HG03571 (cell line): ENCODE measurements around the gene BPIFB4.

Source experiments
- ATAC-seq: cut with Tn5 transposase; IDR thresholded peaks from one replicate; pipeline ENCODE4 v1.9.1; 2021; ENCODE audit not compliant: unreplicated experiment

The BPIFB4 gene

GRCh38 chr20:33061658-33062028 lies 17.8 kb upstream of the BPIFB4 start:
- ATAC-seq = no peak

- no peak for ATAC-seq
These were observed 17.2 kb upstream of the BPIFB4 start for GRCh38 chr20:33062105-33062824.

- no peak for ATAC-seq
These were observed 16.7 kb upstream of the BPIFB4 start for GRCh38 chr20:33062825-33063149.

- ATAC-seq = no peak
These were observed 16.2 kb upstream of the BPIFB4 start for GRCh38 chr20:33063271-33063670.

- no peak for ATAC-seq
These were observed 14.7 kb upstream of the BPIFB4 start for GRCh38 chr20:33064572-33065287.

- no peak for ATAC-seq
These were observed 13.7 kb upstream of the BPIFB4 start for GRCh38 chr20:33065785-33066184.

- ATAC-seq = no peak
These were observed 11.6 kb upstream of the BPIFB4 start for GRCh38 chr20:33067806-33068205.

- ATAC-seq = no peak
These were observed 11.0 kb upstream of the BPIFB4 start for GRCh38 chr20:33068251-33068939.

- ATAC-seq = no peak
These were observed 9.8 kb upstream of the BPIFB4 start for GRCh38 chr20:33069673-33070072.

GRCh38 chr20:33070111-33071053 lies 9.1 kb upstream of the BPIFB4 start:
- no peak for ATAC-seq

- ATAC-seq = no peak
These were observed 8.2 kb upstream of the BPIFB4 start for GRCh38 chr20:33071198-33071597.

- ATAC-seq = no peak
These were observed 7.1 kb upstream of the BPIFB4 start for GRCh38 chr20:33072362-33072761.

GRCh38 chr20:33072813-33073212 lies 6.6 kb upstream of the BPIFB4 start:
- ATAC-seq = no peak

GRCh38 chr20:33074675-33075074 lies 4.8 kb upstream of the BPIFB4 start:
- no peak for ATAC-seq

- ATAC-seq = no peak
These were observed 4.2 kb upstream of the BPIFB4 start for GRCh38 chr20:33075281-33075680.

- ATAC-seq = no peak
These were observed 2.6 kb upstream of the BPIFB4 start for GRCh38 chr20:33076662-33077372.

- ATAC-seq = no peak
These were observed 2.1 kb downstream of the BPIFB4 start for GRCh38 chr20:33081411-33082154.

- no peak for ATAC-seq
These were observed 3.1 kb downstream of the BPIFB4 start for GRCh38 chr20:33082546-33082945.

- no peak for ATAC-seq
These were observed 4.3 kb downstream of the BPIFB4 start for GRCh38 chr20:33083544-33084340.
